Stomach (tissue), 4 donors: ENCODE data around the gene C4BPA.

Experiments
- CTCF ChIP-seq, 7 experiments: fragments of 450-650 bp in 4 of 7; fragments of 200-600 bp in 3 of 7; sonication (generic) in 3 of 7; IDR thresholded peaks; one replicate each; pipeline ENCODE4 v1.5.1; 2016 to 2019; ENCODE audit warnings: antibody characterized with exemption in 7 of 7, control low read depth in 2 of 7, mild to moderate bottlenecking in 1 of 7
- POLR2A ChIP-seq, 4 donors: fragments of 450-650 bp; IDR thresholded peaks; one replicate each; pipeline ENCODE4 v1.6.1; 2016; ENCODE audit warnings: antibody characterized with exemption in 4 of 4, control low read depth in 2 of 4, mild to moderate bottlenecking in 1 of 4, moderate library complexity in 1 of 4

GRCh38 chr1:207077012-207077411 is 27.0 kb upstream of the C4BPA start:
- TF ChIP-seq CTCF (IDR thresholded peaks at IDR 0.05) (no peak), POLR2A (IDR thresholded peaks at IDR 0.05) (no peak)
